Astrocyte of the spinal cord (primary cell): ENCODE measurements around the gene ARHGAP28.

ENCODE experiments used
- DNase-seq: peaks from one replicate; pipeline ENCODE4 v3.0.0; 2011; ENCODE audit warnings: low read depth, low spot score
- H3K4me3 ChIP-seq: 2 replicates; pipeline ENCODE4 v1.5.1; 2011; ENCODE audit warnings: low read depth, mild to moderate bottlenecking, low read length, moderate library complexity
- in situ Hi-C: cut with HindIII; loops from 2 replicates; pipeline ENCODE4 v1.10.0; 2017; ENCODE audit warnings: low sequenced_read_pairs
- TF ChIP-seq, protein P1 (sequence below): IDR thresholded peaks from 2 replicates; pipeline ENCODE4 v1.5.1; 2012; ENCODE audit warnings: low read depth, mild to moderate bottlenecking, low read length, inconsistent platforms

Gene ARHGAP28

DNA sequence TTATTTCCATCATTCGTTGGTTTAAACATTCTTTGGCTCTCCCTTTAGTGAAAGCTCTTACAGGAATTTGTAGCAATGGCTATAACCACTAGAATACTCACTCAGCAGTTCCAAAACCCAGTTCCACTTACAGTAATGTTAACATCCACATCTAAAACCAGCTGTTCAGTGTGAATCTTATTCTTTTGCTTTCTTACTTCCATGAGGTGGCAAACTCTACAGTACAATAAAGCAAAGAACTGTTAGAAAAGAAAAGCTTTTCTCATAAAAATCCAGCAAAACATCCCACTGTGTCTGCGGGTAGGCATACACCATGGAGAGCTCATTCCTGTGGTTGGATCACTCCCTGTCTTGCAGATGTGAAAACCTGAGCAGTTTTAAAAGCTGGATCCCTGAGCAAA, 147.1 kb downstream of the ARHGAP28 start:
- DNase-seq: peak; percentile 83

GRCh38 chr18:6877288-6877687, 147.8 kb downstream of the ARHGAP28 start:
- H3K4me3 ChIP-seq: no peak overlapping the region
- TF ChIP-seq, protein P1, sequence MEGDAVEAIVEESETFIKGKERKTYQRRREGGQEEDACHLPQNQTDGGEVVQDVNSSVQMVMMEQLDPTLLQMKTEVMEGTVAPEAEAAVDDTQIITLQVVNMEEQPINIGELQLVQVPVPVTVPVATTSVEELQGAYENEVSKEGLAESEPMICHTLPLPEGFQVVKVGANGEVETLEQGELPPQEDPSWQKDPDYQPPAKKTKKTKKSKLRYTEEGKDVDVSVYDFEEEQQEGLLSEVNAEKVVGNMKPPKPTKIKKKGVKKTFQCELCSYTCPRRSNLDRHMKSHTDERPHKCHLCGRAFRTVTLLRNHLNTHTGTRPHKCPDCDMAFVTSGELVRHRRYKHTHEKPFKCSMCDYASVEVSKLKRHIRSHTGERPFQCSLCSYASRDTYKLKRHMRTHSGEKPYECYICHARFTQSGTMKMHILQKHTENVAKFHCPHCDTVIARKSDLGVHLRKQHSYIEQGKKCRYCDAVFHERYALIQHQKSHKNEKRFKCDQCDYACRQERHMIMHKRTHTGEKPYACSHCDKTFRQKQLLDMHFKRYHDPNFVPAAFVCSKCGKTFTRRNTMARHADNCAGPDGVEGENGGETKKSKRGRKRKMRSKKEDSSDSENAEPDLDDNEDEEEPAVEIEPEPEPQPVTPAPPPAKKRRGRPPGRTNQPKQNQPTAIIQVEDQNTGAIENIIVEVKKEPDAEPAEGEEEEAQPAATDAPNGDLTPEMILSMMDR: no peak
- DNase-seq: no peak
- in situ Hi-C loops: no loop called here

More for the DNA sequence above, 147.1 kb downstream of the ARHGAP28 start:
- in situ Hi-C loops: no loop called here
- no peak overlapping the region for H3K4me3 ChIP-seq
- TF ChIP-seq, protein P1: no peak

DNA sequence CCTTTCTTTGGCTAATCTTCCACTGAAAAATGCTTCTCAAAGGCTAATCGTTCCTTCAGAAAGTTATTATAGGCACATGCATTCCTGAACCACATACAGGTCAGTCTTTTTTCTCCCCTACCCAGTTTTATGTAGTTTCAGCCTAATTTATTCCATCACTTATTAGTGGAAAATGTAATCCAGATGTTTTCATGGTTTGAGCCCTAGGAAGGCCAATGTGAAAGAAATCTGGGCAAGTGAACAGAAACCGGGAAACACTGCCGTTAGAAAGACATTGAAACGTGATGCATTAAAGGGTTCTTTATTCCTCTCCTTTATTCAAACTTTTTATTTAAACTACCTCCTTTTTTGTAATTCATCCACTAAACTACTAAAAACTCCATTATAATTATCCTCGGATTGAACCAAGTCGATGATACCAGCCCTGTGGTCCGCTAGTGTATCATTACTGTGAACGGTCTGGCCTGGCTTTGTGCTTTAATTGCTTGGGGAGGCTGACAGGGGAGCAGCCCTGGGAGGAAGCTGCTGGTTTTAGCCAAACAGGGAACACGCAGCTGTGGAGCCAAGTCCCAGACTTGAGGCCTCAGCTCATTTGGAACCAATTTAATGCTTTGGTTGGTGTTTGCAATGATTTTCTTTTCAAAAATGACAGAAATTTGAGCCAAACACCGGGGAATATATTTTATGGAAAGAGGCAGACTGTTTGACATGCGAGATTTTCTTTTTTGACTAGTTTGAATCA, 149.2 kb downstream of the ARHGAP28 start:
- no peak for DNase-seq
- in situ Hi-C loops: no loop called here
- TF ChIP-seq, protein P1: no peak
- no peak overlapping the region for H3K4me3 ChIP-seq

- in situ Hi-C loops: no loop called here
- DNase-seq: no peak
- TF ChIP-seq, protein P1: no peak
- no peak overlapping the region for H3K4me3 ChIP-seq
These were observed 150.1 kb downstream of the ARHGAP28 start for GRCh38 chr18:6879508-6880195.

GRCh38 chr18:6881034-6881820, 151.7 kb downstream of the ARHGAP28 start:
- in situ Hi-C loops: no loop called here
- no peak overlapping the region for H3K4me3 ChIP-seq
- no peak for DNase-seq
- TF ChIP-seq, protein P1: no peak

DNA sequence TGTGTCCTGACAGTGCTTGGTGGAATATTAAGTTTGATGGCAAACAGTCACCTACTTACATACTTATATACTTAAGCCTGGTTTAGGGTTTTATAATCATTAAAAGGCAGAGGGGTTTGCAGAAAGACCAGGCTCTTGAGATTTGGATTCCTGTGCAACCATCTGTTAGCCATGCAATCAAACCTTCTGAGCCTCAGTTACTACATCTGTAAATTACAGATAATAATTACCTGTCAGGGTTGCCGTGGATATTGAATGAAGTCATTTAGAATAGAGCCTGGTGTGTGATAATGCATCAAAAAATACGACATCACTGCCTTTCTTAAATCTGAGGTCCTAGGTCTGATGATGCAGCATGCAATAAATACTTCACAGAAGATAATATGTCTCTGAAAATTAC, 152.9 kb downstream of the ARHGAP28 start:
- TF ChIP-seq, protein P1: no peak
- in situ Hi-C loops: no loop called here
- DNase-seq: no peak
- H3K4me3 ChIP-seq: no peak overlapping the region
